NCI-H146 (cell line): Measurements from ENCODE around the gene CFB.

Experiments
- DNase-seq: peaks from one replicate; lab custom pipeline; 2025; lab: John Stamatoyannopoulos, UW

Gene CFB

GRCh38 chr6:31948753-31949413, 3.0 kb downstream of the CFB start:
- DNase-seq = no peak

DNA sequence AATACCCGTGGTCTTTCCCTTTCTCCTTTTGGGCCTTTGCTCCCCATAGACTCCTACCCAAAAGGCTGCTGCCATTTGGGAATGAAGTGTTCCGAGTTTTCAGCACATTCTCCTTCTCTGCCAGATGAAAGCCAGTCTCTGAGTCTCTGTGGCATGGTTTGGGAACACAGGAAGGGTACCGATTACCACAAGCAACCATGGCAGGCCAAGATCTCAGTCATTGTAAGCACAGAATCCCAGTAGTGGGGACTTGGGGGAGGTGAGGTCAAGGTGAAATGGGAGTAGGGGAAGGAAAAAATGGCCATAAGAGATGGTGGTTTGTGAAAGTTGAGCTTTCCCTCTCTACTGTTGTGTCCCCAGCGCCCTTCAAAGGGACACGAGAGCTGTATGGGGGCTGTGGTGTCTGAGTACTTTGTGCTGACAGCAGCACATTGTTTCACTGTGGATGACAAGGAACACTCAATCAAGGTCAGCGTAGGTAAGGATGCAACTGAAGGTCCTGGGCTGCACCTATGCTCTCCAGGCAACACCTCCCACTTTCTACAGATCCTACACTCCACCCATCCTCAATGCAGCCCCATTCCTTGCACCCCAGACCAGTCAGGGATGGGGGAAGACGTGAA, 4.1 kb downstream of the CFB start:
- DNase-seq = no peak

- peak; percentile 37 for DNase-seq
These were observed 6.4 kb downstream of the CFB start for GRCh38 chr6:31952140-31952805.

GRCh38 chr6:31952890-31953289, 7.0 kb downstream of the CFB start:
- DNase-seq = no peak

DNA sequence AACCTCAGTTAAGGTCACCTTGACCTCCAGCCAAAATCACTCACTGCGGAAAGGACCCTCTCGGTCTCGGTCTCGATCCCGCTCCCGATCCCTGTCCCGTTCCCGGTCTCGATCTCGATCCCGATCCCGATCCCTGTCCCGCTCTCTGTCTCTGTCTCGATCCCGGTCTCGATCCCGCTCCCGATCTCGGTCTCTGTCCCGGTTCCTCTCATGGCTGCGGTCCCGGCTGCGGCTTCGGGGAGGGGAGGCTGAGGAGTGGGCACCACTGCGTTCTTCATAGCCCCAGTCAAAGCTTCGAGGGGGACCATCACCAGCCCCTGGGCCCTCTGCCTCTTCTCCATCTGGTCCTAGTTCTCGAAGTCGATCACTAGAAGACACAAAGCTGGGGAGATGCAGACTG, 8.6 kb downstream of the CFB start:
- no peak for DNase-seq

GRCh38 chr6:31956796-31957195, 10.9 kb downstream of the CFB start:
- DNase-seq = no peak

DNA sequence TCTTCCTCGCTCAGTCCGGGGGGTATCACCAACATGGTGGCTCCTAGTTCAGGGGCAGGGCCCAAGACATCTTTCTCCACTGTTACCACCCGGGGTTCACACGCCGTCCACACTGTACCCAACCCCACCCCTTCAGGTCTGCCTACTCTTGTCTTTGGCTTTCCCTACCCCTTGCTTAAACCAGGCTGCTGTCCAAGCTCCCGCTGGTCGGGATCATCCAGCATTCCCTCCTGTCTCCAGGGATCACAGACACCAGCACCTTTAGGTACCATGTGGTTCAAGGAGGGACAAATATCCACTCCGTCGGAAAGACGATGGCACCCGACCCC, 12.5 kb downstream of the CFB start:
- no peak for DNase-seq

DNA sequence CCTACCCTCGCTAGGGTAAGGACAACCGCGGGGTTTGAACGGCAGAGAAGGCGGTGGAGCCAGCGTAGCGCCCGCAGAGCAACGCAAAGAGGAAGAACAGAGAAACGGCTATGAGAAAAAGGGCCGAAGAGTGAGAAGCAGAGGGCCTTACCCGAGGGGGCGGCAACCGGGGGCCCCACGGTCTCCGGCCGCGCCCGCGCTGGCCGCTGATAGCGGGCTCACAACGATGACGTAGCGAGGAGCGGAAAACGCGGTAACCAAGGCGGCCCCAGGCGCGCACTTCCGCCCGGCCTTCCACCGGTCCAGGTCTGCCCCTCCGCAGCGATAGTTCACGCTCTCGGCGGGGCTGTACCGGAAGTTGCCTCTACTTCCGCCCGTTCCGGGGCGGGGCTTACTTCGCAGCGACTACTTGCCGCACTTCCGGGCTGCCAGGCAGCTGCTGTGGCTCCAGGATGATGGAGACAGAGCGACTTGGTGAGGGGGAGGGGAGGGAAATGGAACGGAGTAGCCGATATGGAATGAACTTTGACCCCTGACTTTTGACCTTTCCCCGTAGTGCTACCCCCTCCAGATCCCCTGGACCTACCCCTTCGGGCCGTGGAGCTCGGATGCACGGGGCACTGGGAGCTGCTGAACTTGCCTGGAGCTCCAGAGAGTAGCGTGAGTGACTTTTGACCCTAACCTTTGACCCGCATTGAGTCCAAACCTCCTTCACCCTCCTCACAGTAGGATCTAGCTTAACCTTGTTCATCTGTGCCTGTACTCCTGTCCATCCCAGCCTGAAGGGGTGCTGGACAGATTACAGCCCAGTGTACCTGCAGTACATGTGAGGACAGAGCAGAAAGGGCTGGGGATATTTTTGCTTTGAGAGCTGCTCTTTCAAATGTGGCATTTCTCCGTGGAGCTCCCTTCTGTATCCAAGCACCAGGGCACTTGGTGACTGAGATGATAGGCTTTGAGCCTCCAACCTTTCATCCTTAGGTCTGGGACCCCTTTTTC, 13.1 kb downstream of the CFB start, which contains the start of the genes NELFE and SKIC2:
Gene NELFE, minus strand, starts transcription at position 231 of the 999 bp plus-strand sequence. CDS start 525 bp downstream, outside the sequence.
Gene SKIC2, plus strand, starts transcription at position 435 of the 999 bp plus-strand sequence. Its CDS starts 18 bp downstream, at position 453.
- DNase-seq = peak; percentile 97

- DNase-seq = no peak
These were observed 15.7 kb downstream of the CFB start for GRCh38 chr6:31961616-31962015.

GRCh38 chr6:31963921-31964320, 18.0 kb downstream of the CFB start:
- no peak for DNase-seq

GRCh38 chr6:31965700-31966099, 19.8 kb downstream of the CFB start:
- DNase-seq = no peak

DNA sequence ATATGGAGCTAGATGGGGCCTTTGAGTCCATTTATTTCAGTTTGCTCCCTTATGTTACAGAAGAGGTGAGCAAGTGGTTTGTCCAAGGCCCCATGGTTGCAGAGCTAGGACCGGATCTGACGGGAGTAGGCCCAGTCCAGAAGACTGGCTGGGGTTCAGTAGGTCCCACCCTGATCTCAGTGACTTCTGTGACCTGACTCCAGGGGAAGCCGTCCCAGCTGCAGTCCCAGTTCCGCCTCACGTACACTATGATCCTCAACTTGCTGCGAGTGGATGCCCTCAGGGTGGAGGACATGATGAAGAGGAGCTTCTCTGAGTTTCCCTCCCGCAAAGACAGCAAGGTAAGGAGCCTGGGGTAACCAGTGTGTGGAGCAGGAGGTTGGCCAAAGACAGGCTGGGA, 20.6 kb downstream of the CFB start:
- DNase-seq = no peak

- DNase-seq = no peak
These were observed 21.4 kb downstream of the CFB start for GRCh38 chr6:31966997-31967925.

DNA sequence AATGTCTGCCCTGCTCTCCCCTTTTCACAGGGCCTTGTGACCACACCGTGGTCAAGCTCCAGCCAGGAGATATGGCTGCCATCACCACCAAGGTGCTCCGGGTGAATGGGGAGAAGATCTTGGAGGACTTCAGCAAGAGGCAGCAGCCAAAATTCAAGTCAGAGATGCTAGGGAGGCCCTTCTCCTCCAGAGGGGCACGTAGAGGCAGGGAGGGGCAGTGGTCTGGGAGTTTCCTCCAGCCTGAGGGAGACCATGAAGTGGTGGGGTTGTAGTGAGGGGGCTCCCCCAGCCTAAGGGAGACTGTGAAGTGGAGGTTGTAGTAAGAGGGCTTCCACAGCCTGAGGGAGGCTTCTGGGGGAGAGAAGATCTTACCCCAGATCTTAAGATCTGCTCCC, 22.0 kb downstream of the CFB start:
- DNase-seq = no peak

DNA sequence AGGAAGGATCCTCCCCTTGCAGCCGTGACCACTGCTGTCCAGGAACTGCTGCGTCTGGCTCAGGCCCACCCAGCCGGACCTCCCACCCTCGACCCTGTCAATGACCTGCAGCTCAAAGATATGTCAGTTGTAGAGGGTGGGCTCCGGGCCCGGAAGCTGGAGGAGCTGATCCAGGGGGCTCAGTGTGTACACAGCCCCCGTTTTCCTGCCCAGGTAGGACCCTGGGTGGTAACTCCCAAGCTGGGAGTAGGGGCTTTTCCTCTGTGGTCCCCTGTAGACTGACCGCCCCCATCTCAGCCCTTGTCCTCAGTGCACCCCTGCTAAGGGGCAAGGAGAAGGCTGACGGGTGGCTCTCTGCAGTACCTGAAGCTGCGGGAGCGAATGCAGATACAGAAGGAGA, 22.4 kb downstream of the CFB start:
- no peak for DNase-seq

- no peak for DNase-seq
These were observed 23.2 kb downstream of the CFB start for GRCh38 chr6:31968791-31969711.

GRCh38 chr6:31969712-31970603, 24.1 kb downstream of the CFB start:
- no peak for DNase-seq

DNA sequence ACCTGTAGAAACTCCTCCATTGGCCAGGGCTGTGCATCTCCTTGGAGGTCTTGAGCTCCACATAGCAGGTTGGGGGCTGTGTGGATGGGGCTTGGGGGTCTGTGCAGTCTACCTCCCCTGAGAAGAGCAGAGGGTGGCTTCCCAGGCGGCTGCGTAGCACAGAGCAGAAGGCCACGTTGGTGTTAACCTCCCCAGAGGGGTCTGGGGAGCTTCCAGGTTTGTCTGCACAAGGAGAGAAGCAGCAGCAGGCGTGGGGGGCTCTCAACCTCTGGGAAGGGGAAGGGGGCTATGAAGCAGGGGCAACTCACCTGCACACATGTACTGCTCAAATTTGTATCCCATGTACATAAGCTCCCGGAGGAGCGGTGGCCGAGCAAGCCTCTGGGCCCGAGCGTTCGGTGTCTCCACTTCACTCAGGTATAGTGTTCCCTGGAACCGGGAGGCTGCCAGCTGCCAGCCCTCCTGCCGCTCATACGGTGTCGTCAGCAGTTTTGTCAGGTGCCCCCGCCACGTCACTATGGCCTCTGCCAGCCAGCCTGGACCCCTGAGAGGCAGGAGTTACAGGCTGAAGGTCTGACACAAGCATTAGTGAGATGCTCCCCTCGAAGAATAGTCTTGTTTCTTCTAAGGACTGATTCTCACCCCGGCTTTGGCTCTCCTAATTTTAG, 24.8 kb downstream of the CFB start:
- DNase-seq = peak; percentile 15
